HCT116 (cell line): ENCODE measurements around the gene TBC1D17. TPM values are rescaled to one million over a fixed set of nuclear protein-coding genes. Genes with fewer than 3 reads are reported as not detected.

Experiments used
- ATAC-seq: fragments of 200-7000 bp; cut with Tn5 transposase; 2 replicates; pipeline ENCODE4 v1.9.1; 2020; ENCODE audit warnings: mild to moderate bottlenecking, moderate library complexity
- BruUV-seq: library from RNA; stranded (reverse); fragments of 400-500 nt; replicated peaks from 2 replicates; lab custom pipeline; 2021; lab: Mats Ljungman, UMichigan
- CTCF ChIA-PET: fragments of 300-600 bp; sonication (Branson Sonifier 250); formaldehyde crosslinking; loops from one replicate; lab custom pipeline; 2021; ENCODE audit warnings: antibody characterized with exemption; lab: Charles Lee
- POLR2A ChIA-PET: fragments of 300-600, 350-600 bp; sonication (Branson Sonifier 250); formaldehyde crosslinking; loops from one replicate; lab custom pipeline; 2021; ENCODE audit warnings: antibody characterized with exemption; lab: Charles Lee
- RAD21 ChIA-PET, 2 experiments: fragments of 300-600 bp; sonication (Branson Sonifier 250); formaldehyde crosslinking; loops; one replicate each; lab custom pipeline; 2023; ENCODE audit warnings: low total read pairs in 2 of 2; ENCODE audit not compliant: uncharacterized antibody in 2 of 2, unreplicated experiment in 2 of 2, low non-redundant PET in 1 of 2; lab: Charles Lee
- DNase-seq: peaks from one replicate; pipeline ENCODE4 v3.0.0-alpha.2; 2010; ENCODE audit warnings: low read depth, low spot score
- H2AFZ ChIP-seq: fragments of 200-600 bp; shearing (Covaris generic), sonication (generic); 2 replicates; pipeline ENCODE4 v1.6.1; 2017; ENCODE audit warnings: low read depth, mixed run types, mixed read lengths, antibody characterized with exemption, low read length; ENCODE audit not compliant: poor library complexity, severe bottlenecking
- H3K27ac ChIP-seq: 2 replicates; pipeline ENCODE4 v1.5.1; 2012; ENCODE audit warnings: low read depth, low read length
- H3K27me3 ChIP-seq: fragments of 200-600 bp; sonication (generic); 2 replicates; pipeline ENCODE4 v1.6.1; 2016; ENCODE audit warnings: mixed run types, low read length, mixed read lengths; ENCODE audit not compliant: insufficient read depth
- H3K36me3 ChIP-seq, 2 experiments: fragments of 200-500 bp in 1 of 2; fragments of 200-600 bp in 1 of 2; sonication (Bioruptor generic) in 1 of 2; sonication (generic) in 1 of 2; 2 replicates each; pipeline versions ENCODE4 v1.5.1 to v1.6.1; 2014 to 2016; ENCODE audit warnings: low read length in 2 of 2, inconsistent platforms in 1 of 2, mixed read lengths in 1 of 2, mixed run types in 1 of 2; ENCODE audit not compliant: insufficient read depth in 2 of 2, control insufficient read depth in 1 of 2
- H3K4me1 ChIP-seq, 2 experiments: fragments of 200-600 bp in 1 of 2; sonication (generic) in 1 of 2; 2 replicates each; pipeline versions ENCODE4 v1.5.1 to v1.6.1; 2012 to 2017; ENCODE audit warnings: low read length in 2 of 2, inconsistent platforms in 1 of 2, mild to moderate bottlenecking in 1 of 2, mixed read lengths in 1 of 2, mixed run types in 1 of 2, moderate library complexity in 1 of 2; ENCODE audit not compliant: insufficient read depth in 2 of 2, control insufficient read depth in 1 of 2
- H3K4me2 ChIP-seq: fragments of 200-600 bp; sonication (generic); 2 replicates; pipeline ENCODE4 v1.6.1; 2017; ENCODE audit warnings: mixed run types, low read length, mixed read lengths
- H3K4me3 ChIP-seq, 2 experiments: fragments of 200-600 bp in 1 of 2; sonication (generic) in 1 of 2; replicated peaks in 1 of 2; 2 replicates each; pipeline ENCODE4 v1.5.1; 2011 to 2016; ENCODE audit warnings: low read length in 2 of 2, control low read depth in 1 of 2, low read depth in 1 of 2, mild to moderate bottlenecking in 1 of 2, mixed read lengths in 1 of 2, mixed run types in 1 of 2
- H3K79me2 ChIP-seq: fragments of 200-600 bp; sonication (generic); 2 replicates; pipeline ENCODE4 v1.6.1; 2017; ENCODE audit warnings: mild to moderate bottlenecking, mixed run types, low read length, moderate library complexity, mixed read lengths; ENCODE audit not compliant: insufficient read depth
- H3K9ac ChIP-seq: fragments of 200-600 bp; sonication (generic); 2 replicates; pipeline ENCODE4 v1.6.1; 2016; ENCODE audit warnings: low read length, mixed read lengths
- H3K9me2 ChIP-seq: fragments of 200-600 bp; sonication (generic), shearing (Covaris generic); 2 replicates; pipeline ENCODE4 v1.6.1; 2017; ENCODE audit warnings: mixed run types, mild to moderate bottlenecking, moderate library complexity; ENCODE audit not compliant: insufficient read depth
- H3K9me3 ChIP-seq, 2 experiments: fragments of 200-500 bp in 1 of 2; fragments of 200-600 bp in 1 of 2; sonication (Bioruptor generic) in 1 of 2; sonication (generic) in 1 of 2; 2 replicates each; pipeline ENCODE4 v1.6.1; 2014 to 2017; ENCODE audit warnings: low read length in 2 of 2, mixed read lengths in 2 of 2, inconsistent platforms in 1 of 2, low read depth in 1 of 2, mild to moderate bottlenecking in 1 of 2, mixed run types in 1 of 2, moderate library complexity in 1 of 2; ENCODE audit not compliant: control insufficient read depth in 1 of 2, insufficient read depth in 1 of 2
- H4K20me1 ChIP-seq: fragments of 200-600 bp; sonication (generic), shearing (Covaris generic); 2 replicates; pipeline ENCODE4 v1.6.1; 2017; ENCODE audit warnings: mixed run types, mild to moderate bottlenecking, moderate library complexity; ENCODE audit not compliant: insufficient read depth
- ATF3 ChIP-seq: IDR thresholded peaks from 2 replicates; pipeline ENCODE4 v1.6.1; 2012
- CEBPB ChIP-seq: IDR thresholded peaks from 2 replicates; pipeline ENCODE4 v1.6.1; 2012; ENCODE audit warnings: low read depth
- EGR1 ChIP-seq: IDR thresholded peaks from 2 replicates; pipeline ENCODE4 v1.6.1; 2012; ENCODE audit warnings: low read depth
- ELF1 ChIP-seq: IDR thresholded peaks from 2 replicates; pipeline ENCODE4 v1.6.1; 2012; ENCODE audit warnings: low read depth, borderline replicate concordance
- EZH2 ChIP-seq: fragments of 200-600 bp; sonication (generic); IDR thresholded peaks from 2 replicates; pipeline ENCODE4 v1.6.1; 2017; ENCODE audit warnings: antibody characterized with exemption, mixed run types
- FOSL1 ChIP-seq: IDR thresholded peaks from 2 replicates; pipeline ENCODE4 v1.6.1; 2012; ENCODE audit warnings: low read depth
- JUND ChIP-seq: IDR thresholded peaks from 2 replicates; pipeline ENCODE4 v1.6.1; 2012
- RAD21 ChIP-seq: IDR thresholded peaks from 2 replicates; pipeline ENCODE4 v1.6.1; 2012; ENCODE audit warnings: low read depth, mild to moderate bottlenecking
- REST ChIP-seq: IDR thresholded peaks from 2 replicates; pipeline ENCODE4 v1.6.1; 2012; ENCODE audit warnings: low read depth
- SP1 ChIP-seq: IDR thresholded peaks from 2 replicates; pipeline ENCODE4 v1.6.1; 2012; ENCODE audit warnings: low read depth
- SRF ChIP-seq: IDR thresholded peaks from 2 replicates; pipeline ENCODE4 v1.6.1; 2012; ENCODE audit warnings: low read depth
- TCF7L2 ChIP-seq: IDR thresholded peaks from 2 replicates; pipeline ENCODE4 v1.7.0; 2011; ENCODE audit warnings: borderline replicate concordance, inconsistent platforms; ENCODE audit not compliant: insufficient read depth, insufficient read length; ENCODE audit errors: extremely low read depth
- YY1 ChIP-seq: IDR thresholded peaks from 2 replicates; pipeline ENCODE4 v1.6.1; 2011; ENCODE audit warnings: low read length, low read depth, moderate library complexity, mild to moderate bottlenecking; ENCODE audit not compliant: insufficient replicate concordance; ENCODE audit errors: extremely low read depth
- ZNF274 ChIP-seq: fragments of 200-500 bp; sonication (Bioruptor generic); IDR thresholded peaks from 2 replicates; pipeline ENCODE4 v1.6.1; 2014; ENCODE audit warnings: mild to moderate bottlenecking, low read depth, low read length, inconsistent platforms
- intact Hi-C: fragments of 100-400 bp; cut with micrococcal nuclease; formaldehyde crosslinking; loops from 2 replicates; pipeline ENCODE4 v1.10.0; 2022
- total RNA-seq: library from RNA; stranded (reverse); gene quantifications from one replicate; pipeline ENCODE4 v1.2.1, GENCODE V29; 2021; ENCODE audit not compliant: unreplicated experiment
- TF ChIP-seq, protein P1 (sequence below): IDR thresholded peaks from 2 replicates; pipeline ENCODE4 v1.6.1; 2011; ENCODE audit warnings: mild to moderate bottlenecking, low read length, moderate library complexity; ENCODE audit not compliant: insufficient replicate concordance; ENCODE audit errors: extremely low read depth
- TF ChIP-seq, protein P2 (sequence below), 3 experiments: fragments of 200-600 bp in 1 of 3; sonication (generic) in 1 of 3; IDR thresholded peaks in 2 of 3; conservative IDR thresholded peaks in 1 of 3; 2 replicates each; pipeline ENCODE4 v1.5.1; 2012 to 2017; ENCODE audit warnings: low read depth in 2 of 3, low read length in 2 of 3, antibody characterized with exemption in 1 of 3, borderline replicate concordance in 1 of 3, control low read depth in 1 of 3, mild to moderate bottlenecking in 1 of 3, mixed read lengths in 1 of 3, mixed run types in 1 of 3, moderate library complexity in 1 of 3; ENCODE audit not compliant: insufficient read depth in 1 of 3
- TF ChIP-seq, protein P3 (sequence below): IDR thresholded peaks from 2 replicates; pipeline ENCODE4 v1.6.1; 2012

TBC1D17 gene
- total RNA-seq, 1 experiment from 2014 or later, result 32.9 TPM

DNA sequence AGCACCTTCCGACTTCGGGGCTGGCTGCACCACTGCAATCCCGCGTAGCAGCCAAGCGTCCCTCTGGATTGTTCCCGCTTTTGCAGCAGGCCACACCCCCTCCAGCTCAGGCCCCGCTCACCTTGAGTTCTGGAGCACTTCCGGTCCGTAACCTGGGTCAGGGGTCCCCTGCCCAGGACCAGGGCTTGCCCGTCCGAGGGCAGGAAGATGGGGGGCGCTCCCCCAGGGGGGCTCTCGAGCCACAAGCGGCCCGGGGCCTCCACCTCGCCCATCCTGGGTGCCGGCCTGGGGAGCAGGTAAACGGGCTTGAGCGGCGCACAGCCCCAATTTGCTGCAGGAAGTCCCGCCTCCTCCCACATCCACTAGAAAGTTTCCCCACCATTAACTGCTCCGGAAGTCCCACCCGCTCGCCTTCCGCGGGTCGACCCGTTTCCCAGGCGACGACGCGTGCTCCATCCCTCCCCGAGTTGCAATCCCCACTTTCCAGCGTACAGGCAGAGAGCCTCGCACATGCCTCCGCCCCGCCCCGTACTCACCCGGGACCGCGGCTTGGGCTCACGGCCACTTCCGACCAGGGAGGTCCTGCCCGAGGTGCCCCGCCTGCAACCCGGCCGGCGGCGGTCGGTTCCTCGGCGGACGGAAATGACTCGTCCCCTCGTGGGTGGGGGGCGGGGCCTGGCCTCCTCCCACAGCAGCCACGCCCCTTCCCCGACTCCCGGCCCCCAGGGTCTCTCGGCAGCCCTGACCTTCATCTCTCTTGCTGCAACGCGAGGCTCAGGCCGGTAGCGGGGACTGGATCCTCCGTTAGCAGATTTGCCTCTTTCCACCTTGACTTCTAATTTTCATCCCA lies 10.3 kb upstream of the TBC1D17 start, which contains the start of gene PNKP:
PNKP (minus strand) TSS at position 644 of the 850 bp plus-strand sequence; CDS start at position 272, 372 bp downstream.
- peak; percentile 82 for DNase-seq
- no peak within 1 kb of the TSS for H2AFZ ChIP-seq
- intact Hi-C loops, result loop anchor here (5.0 kb wide), 1 partner anchor 100 kb away; the partner anchor contains the start of gene AP2A1
- RAD21 ChIA-PET, result no interaction called here
- H3K9me2 ChIP-seq, result no peaks in the 10 kb centered on the region
- H3K36me3 ChIP-seq, result peaks cover 6 to 30% of the 10 kb centered on the region in 2 experiments; a peak in 3 of 4 replicates
- no TSS peak for BruUV-seq
- CTCF ChIA-PET, result interaction anchor here (0.6 kb wide), 1 partner anchor 116 kb away, joined by 3 read pairs; no protein-coding TSS in a partner anchor
- ATAC-seq, result peak; percentile 54
- POLR2A ChIA-PET, result interaction anchor here (1.0 to 1.4 kb wide), 3 partner anchors 9 to 19 kb away, joined by 3 to 5 read pairs (median 5); partner anchors contain the start of genes AKT1S1 and TBC1D17
- H3K27ac ChIP-seq, result peak within 1 kb of the TSS; percentile 91
- peak within 1 kb of the TSS; percentile 57 to 83 for H3K4me3 ChIP-seq
- H3K79me2 ChIP-seq, result peaks cover 45% of the 10 kb centered on the region
- no peaks in the 10 kb centered on the region for H3K9me3 ChIP-seq
- H3K4me2 ChIP-seq, result peak within 1 kb of the TSS; percentile 95
- no peaks in the 10 kb centered on the region for H3K27me3 ChIP-seq
- H3K9ac ChIP-seq, result peak within 1 kb of the TSS; percentile 87
- peaks cover 30 to 61% of the 10 kb centered on the region in 2 experiments; a peak in 3 of 4 replicates for H3K4me1 ChIP-seq
- peaks cover 5% of the 10 kb centered on the region; the same call in 1 of the 2 replicates for H4K20me1 ChIP-seq
- TF ChIP-seq, protein P1, sequence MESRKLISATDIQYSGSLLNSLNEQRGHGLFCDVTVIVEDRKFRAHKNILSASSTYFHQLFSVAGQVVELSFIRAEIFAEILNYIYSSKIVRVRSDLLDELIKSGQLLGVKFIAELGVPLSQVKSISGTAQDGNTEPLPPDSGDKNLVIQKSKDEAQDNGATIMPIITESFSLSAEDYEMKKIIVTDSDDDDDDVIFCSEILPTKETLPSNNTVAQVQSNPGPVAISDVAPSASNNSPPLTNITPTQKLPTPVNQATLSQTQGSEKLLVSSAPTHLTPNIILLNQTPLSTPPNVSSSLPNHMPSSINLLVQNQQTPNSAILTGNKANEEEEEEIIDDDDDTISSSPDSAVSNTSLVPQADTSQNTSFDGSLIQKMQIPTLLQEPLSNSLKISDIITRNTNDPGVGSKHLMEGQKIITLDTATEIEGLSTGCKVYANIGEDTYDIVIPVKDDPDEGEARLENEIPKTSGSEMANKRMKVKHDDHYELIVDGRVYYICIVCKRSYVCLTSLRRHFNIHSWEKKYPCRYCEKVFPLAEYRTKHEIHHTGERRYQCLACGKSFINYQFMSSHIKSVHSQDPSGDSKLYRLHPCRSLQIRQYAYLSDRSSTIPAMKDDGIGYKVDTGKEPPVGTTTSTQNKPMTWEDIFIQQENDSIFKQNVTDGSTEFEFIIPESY, result no peak
- TF ChIP-seq ZNF274, result no peak
- TF ChIP-seq, protein P2, sequence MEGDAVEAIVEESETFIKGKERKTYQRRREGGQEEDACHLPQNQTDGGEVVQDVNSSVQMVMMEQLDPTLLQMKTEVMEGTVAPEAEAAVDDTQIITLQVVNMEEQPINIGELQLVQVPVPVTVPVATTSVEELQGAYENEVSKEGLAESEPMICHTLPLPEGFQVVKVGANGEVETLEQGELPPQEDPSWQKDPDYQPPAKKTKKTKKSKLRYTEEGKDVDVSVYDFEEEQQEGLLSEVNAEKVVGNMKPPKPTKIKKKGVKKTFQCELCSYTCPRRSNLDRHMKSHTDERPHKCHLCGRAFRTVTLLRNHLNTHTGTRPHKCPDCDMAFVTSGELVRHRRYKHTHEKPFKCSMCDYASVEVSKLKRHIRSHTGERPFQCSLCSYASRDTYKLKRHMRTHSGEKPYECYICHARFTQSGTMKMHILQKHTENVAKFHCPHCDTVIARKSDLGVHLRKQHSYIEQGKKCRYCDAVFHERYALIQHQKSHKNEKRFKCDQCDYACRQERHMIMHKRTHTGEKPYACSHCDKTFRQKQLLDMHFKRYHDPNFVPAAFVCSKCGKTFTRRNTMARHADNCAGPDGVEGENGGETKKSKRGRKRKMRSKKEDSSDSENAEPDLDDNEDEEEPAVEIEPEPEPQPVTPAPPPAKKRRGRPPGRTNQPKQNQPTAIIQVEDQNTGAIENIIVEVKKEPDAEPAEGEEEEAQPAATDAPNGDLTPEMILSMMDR (IDR thresholded peaks at IDR 0.05 in 2 of 3, conservative IDR thresholded peaks at IDR 0.05 in 1 of 3; ENCODE audit: borderline replicate concordance in 1 of 3, insufficient read depth in 1 of 3, low read depth in 2 of 3, low read length in 2 of 3), result no peak
- TF ChIP-seq ATF3, result no peak
- no peak for TF ChIP-seq EZH2
- no peak for TF ChIP-seq YY1
- no peak for TF ChIP-seq JUND
- no peak for TF ChIP-seq EGR1
- TF ChIP-seq REST, result no peak
- peak; percentile 42 for TF ChIP-seq TCF7L2
- no peak; the same call in 1 of the 2 replicates for TF ChIP-seq SRF
- peak; percentile 73 for TF ChIP-seq SP1
- TF ChIP-seq FOSL1, result no peak
- no peak for TF ChIP-seq RAD21
- TF ChIP-seq, protein P3, sequence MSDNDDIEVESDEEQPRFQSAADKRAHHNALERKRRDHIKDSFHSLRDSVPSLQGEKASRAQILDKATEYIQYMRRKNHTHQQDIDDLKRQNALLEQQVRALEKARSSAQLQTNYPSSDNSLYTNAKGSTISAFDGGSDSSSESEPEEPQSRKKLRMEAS, result peak; percentile 90
- no peak; the same call in 1 of the 2 replicates for TF ChIP-seq ELF1
- no peak for TF ChIP-seq CEBPB
